A549 (cell line): Measurements from ENCODE around the gene SHISA4. TPM values are rescaled to one million over a fixed set of nuclear protein-coding genes. Genes with fewer than 3 reads are reported as not detected.

Source experiments
- ATAC-seq, 2 experiments: fragments of 200-7000 bp in 1 of 2; fragments of >200 bp in 1 of 2; cut with Nextera tagmentation in 1 of 2; cut with Tn5 transposase in 1 of 2; 3 replicates each; pipeline versions ENCODE4 v1.8.0 to v1.9.1; 2018 to 2020; ENCODE audit warnings: mild to moderate bottlenecking in 1 of 2, moderate library complexity in 1 of 2
- CTCF ChIA-PET: fragments of 300-600 bp; sonication (Branson Sonifier 250); formaldehyde crosslinking; extraction: SDS; loops from one replicate; lab custom pipeline; 2021; ENCODE audit warnings: antibody characterized with exemption, inconsistent platforms; lab: Yijun Ruan, JAX
- POLR2A ChIA-PET: fragments of 350-600 bp; formaldehyde crosslinking; extraction: SDS; loops from one replicate; lab custom pipeline; 2021; ENCODE audit warnings: antibody characterized with exemption, inconsistent platforms; lab: Yijun Ruan, JAX
- DNase-seq, 2 experiments: peaks; one replicate each; pipeline versions ENCODE4 v3.0.0 to v3.0.0-alpha.2; 2011 to 2016; ENCODE audit warnings: low read depth in 1 of 2, low spot score in 1 of 2
- FAIRE-seq: peaks from 2 replicates; lab custom pipeline; 2011; peaks lifted over from hg19 to GRCh38; lab: Jason Lieb, UNC
- H3K27ac ChIP-seq, 2 experiments: fragments of >200 bp; sonication (Bioruptor Twin); formaldehyde crosslinking; 3 replicates each; pipeline ENCODE4 v1.5.1; 2016 to 2017
- H3K4me1 ChIP-seq: fragments of >200 bp; sonication (Bioruptor Twin); formaldehyde crosslinking; 3 replicates; pipeline ENCODE4 v1.6.1; 2016
- H3K4me2 ChIP-seq: fragments of >200 bp; sonication (Bioruptor Twin); formaldehyde crosslinking; 3 replicates; pipeline ENCODE4 v1.6.1; 2016
- H3K4me3 ChIP-seq: fragments of >200 bp; sonication (Bioruptor Twin); formaldehyde crosslinking; 3 replicates; pipeline ENCODE4 v1.5.1; 2016
- H3K9me3 ChIP-seq: fragments of >200 bp; sonication (Bioruptor Twin); formaldehyde crosslinking; 3 replicates; pipeline ENCODE4 v1.6.1; 2016
- CBX8 ChIP-seq: fragments of 200-600 bp; sonication (generic); IDR thresholded peaks from 2 replicates; pipeline ENCODE4 v1.6.1; 2016
- CEBPB ChIP-seq, 2 experiments: fragments of >200 bp in 1 of 2; sonication (Bioruptor Twin) in 1 of 2; formaldehyde crosslinking in 1 of 2; IDR thresholded peaks; 2 replicates each; pipeline ENCODE4 v1.6.1; 2012 to 2016
- CHD2 ChIP-seq: fragments of 150-350 bp; IDR thresholded peaks from 2 replicates; pipeline ENCODE4 v1.6.1; 2014; ENCODE audit warnings: low read length; ENCODE audit not compliant: partially characterized antibody
- CTCF ChIP-seq: fragments of >200 bp; sonication (Bioruptor Twin); formaldehyde crosslinking; IDR thresholded peaks from 3 replicates; pipeline ENCODE4 v1.5.1; 2016
- EHMT2 ChIP-seq: fragments of 200-600 bp; sonication (generic); IDR thresholded peaks from 2 replicates; pipeline ENCODE4 v1.6.1; 2016; ENCODE audit warnings: antibody characterized with exemption, low read depth, mild to moderate bottlenecking, moderate library complexity
- ELK1 ChIP-seq: fragments of 150-350 bp; IDR thresholded peaks from 2 replicates; pipeline ENCODE4 v1.6.1; 2014; ENCODE audit warnings: low read depth, mild to moderate bottlenecking, low read length
- EP300 ChIP-seq, 2 experiments: fragments of >200 bp; sonication (Bioruptor Twin); formaldehyde crosslinking; IDR thresholded peaks; 2 replicates in 1 of 2; 3 replicates in 1 of 2; pipeline ENCODE4 v1.6.1; 2016 to 2017
- HDAC2 ChIP-seq: fragments of 200-600 bp; sonication (generic); IDR thresholded peaks from 2 replicates; pipeline ENCODE4 v1.6.1; 2016
- HES2 ChIP-seq: fragments of >200 bp; sonication (Bioruptor Twin); formaldehyde crosslinking; IDR thresholded peaks from 2 replicates; pipeline ENCODE4 v1.6.1; 2016
- HOXB13 ChIP-seq: fragments of 250-450 bp; sonication (Bioruptor Pico); IDR thresholded peaks from 2 replicates; pipeline ENCODE4 v1.5.0; 2020; ENCODE audit warnings: low read depth, mild to moderate bottlenecking, moderate library complexity
- MAX ChIP-seq: IDR thresholded peaks from 2 replicates; pipeline ENCODE4 v1.6.1; 2012
- MYC ChIP-seq: IDR thresholded peaks from 2 replicates; pipeline ENCODE4 v1.6.1; 2012; ENCODE audit warnings: mild to moderate bottlenecking, inconsistent platforms, low read length, improper control_type of control experiment, borderline replicate concordance
- PBX3 ChIP-seq: IDR thresholded peaks from 2 replicates; pipeline ENCODE4 v1.6.1; 2012
- POLR2A ChIP-seq: IDR thresholded peaks from 2 replicates; pipeline ENCODE4 v1.6.1; 2012; ENCODE audit warnings: mild to moderate bottlenecking, low read length
- POLR2AphosphoS2 ChIP-seq: conservative IDR thresholded peaks from 2 replicates; pipeline ENCODE4 v1.6.1; 2012; ENCODE audit warnings: low read length, improper control_type of control experiment, inconsistent platforms
- RNF2 ChIP-seq: fragments of 200-600 bp; sonication (generic); IDR thresholded peaks from 2 replicates; pipeline ENCODE4 v1.6.1; 2016; ENCODE audit warnings: low read depth, mild to moderate bottlenecking, antibody characterized with exemption, moderate library complexity, borderline replicate concordance
- SMC3 ChIP-seq: fragments of >200 bp; sonication (Bioruptor Twin); formaldehyde crosslinking; IDR thresholded peaks from 3 replicates; pipeline ENCODE4 v1.6.1; 2018; ENCODE audit warnings: inconsistent platforms
- SREBF2 ChIP-seq: fragments of 450-650 bp; IDR thresholded peaks from 2 replicates; pipeline ENCODE4 v1.6.1; 2014; ENCODE audit warnings: mild to moderate bottlenecking, moderate library complexity
- TFCP2L1 ChIP-seq: fragments of 250-450 bp; sonication (Bioruptor Pico); IDR thresholded peaks from 2 replicates; pipeline ENCODE4 v1.5.0; 2021; ENCODE audit warnings: mild to moderate bottlenecking
- ZC3H11A ChIP-seq: fragments of 450-650 bp; IDR thresholded peaks from 2 replicates; pipeline ENCODE4 v1.6.1; 2014; ENCODE audit warnings: antibody characterized with exemption, mild to moderate bottlenecking
- ZSCAN20 ChIP-seq: fragments of 250-450 bp; sonication (Bioruptor Pico); IDR thresholded peaks from 2 replicates; pipeline ENCODE4 v1.8.0; 2022; ENCODE audit warnings: mild to moderate bottlenecking, moderate library complexity
- WGBS: methylation state at CpG from one replicate; pipeline ENCODE4 v1.1.6; 2017; ENCODE audit errors: missing lambda C conversion rate; 5-methylcytosine and 5-hydroxymethylcytosine counted together
- polyA plus RNA-seq, 4 experiments: library from polyadenylated mRNA; depleted of rRNA in 3 of 4; stranded (reverse); fragments of >200 nt; fragmentation: RNase III in 1 of 4; extraction: RNeasy Plus Mini Kit Qiagen cat#74134 plus additional on column Dnase treatment in 1 of 4; gene quantifications; 2 replicates in 3 of 4; 3 replicates in 1 of 4; pipeline ENCODE4 v1.2.3, GENCODE V29; 2011 to 2017

Gene SHISA4
- polyA plus RNA-seq, 2 of the 4 experiments (the other 2 are of a cell fraction): 10.0 to 15.0 TPM

GRCh38 chr1:201883786-201884185 lies 4.9 kb upstream of the SHISA4 start:
- H3K27ac ChIP-seq: peak overlapping the region; percentile 43 to 55; a peak in 5 of 6 replicates
- no peak for FAIRE-seq
- WGBS: 58% methylated on average over 7 of the region's 7 CpGs

GRCh38 chr1:201884425-201884824 lies 4.3 kb upstream of the SHISA4 start:
- ChIA-PET CTCF (interaction anchor here (0.6 to 16.9 kb wide), 7 partner anchors 11 to 251 kb away, joined by 3 to 303 read pairs (median 5); no protein-coding TSS in a partner anchor), POLR2A (interaction anchor here (1.2 kb wide), 1 partner anchor 71 kb away, joined by 3 read pairs; the partner anchor contains the start of gene TIMM17A)
- peak overlapping the region; percentile 11 to 55; a peak in 4 of 6 replicates for H3K27ac ChIP-seq

More at GRCh38 chr1:201883786-201884185, 4.9 kb upstream of the SHISA4 start:
- H3K4me2 ChIP-seq: peak overlapping the region; percentile 54
- TF ChIP-seq CBX8 (no peak), POLR2AphosphoS2 (0 out of 2 replicates have a peak, but pooled peaks have one; percentile 22)
- ChIA-PET POLR2A (interaction anchor here (1.2 kb wide), 1 partner anchor 72 kb away, joined by 3 read pairs; the partner anchor contains the start of gene TIMM17A), CTCF (interaction anchor here (1.0 to 16.1 kb wide), 8 partner anchors 11 to 252 kb away, joined by 3 to 245 read pairs (median 4); no protein-coding TSS in a partner anchor)
- no peak for ATAC-seq
- no peak overlapping the region for H3K4me3 ChIP-seq
- no peaks in the 10 kb centered on the region for H3K9me3 ChIP-seq
- peaks cover 47% of the 10 kb centered on the region for H3K4me1 ChIP-seq
- no peak for DNase-seq

More at GRCh38 chr1:201884425-201884824, 4.3 kb upstream of the SHISA4 start:
- no peak overlapping the region for H3K4me3 ChIP-seq
- DNase-seq (no peak), ATAC-seq (no peak), FAIRE-seq (no peak)
- TF ChIP-seq EP300 (IDR thresholded peaks at IDR 0.05) (no peak), ELK1 (no peak), CEBPB (IDR thresholded peaks at IDR 0.05) (no peak), CHD2 (no peak), HDAC2 (no peak), MYC (no peak), RNF2 (no peak), ZSCAN20 (CRISPR knock-in tag) (no peak), CTCF (no peak), ZC3H11A (no peak), HOXB13 (no peak), SREBF2 (no peak), SMC3 (no peak), HES2 (no peak), POLR2A (no peak), PBX3 (no peak), EHMT2 (no peak), MAX (no peak), TFCP2L1 (CRISPR knock-in tag) (no peak)
- H3K4me1 ChIP-seq: peaks cover 50% of the 10 kb centered on the region
- H3K4me2 ChIP-seq: no peak overlapping the region; the same call in 2 of the 3 replicates
- 100% methylated on average over 1 of the region's 1 CpG for WGBS
- H3K9me3 ChIP-seq: no peaks in the 10 kb centered on the region
